Transverse colon (tissue), 4 donors: ENCODE data around the gene DUSP14. TPM values are rescaled to one million over a fixed set of nuclear protein-coding genes. Genes with fewer than 3 reads are reported as not detected.
"Not testable (repeated sequence)": the region's sequence is repeated elsewhere in the genome, so short reads cannot be mapped to it uniquely, and the experiment has no call there.

Experiments
- DNase-seq: peaks from one replicate; pipeline ENCODE4 v3.0.0-alpha.2; 2019
- H3K27ac ChIP-seq, 4 donors: fragments of 200-600 bp; sonication (generic); 2 replicates each; pipeline ENCODE4 v1.5.1; 2016 to 2018; ENCODE audit warnings: inconsistent platforms in 4 of 4
- H3K27me3 ChIP-seq: fragments of 200-600 bp; sonication (generic); 2 replicates; pipeline ENCODE4 v1.5.1; 2017; ENCODE audit warnings: inconsistent platforms
- H3K36me3 ChIP-seq, 4 donors: fragments of 200-600 bp; sonication (generic); 2 replicates each; pipeline ENCODE4 v1.5.1; 2017 to 2019; ENCODE audit warnings: inconsistent platforms in 4 of 4
- H3K4me1 ChIP-seq, 4 donors: fragments of 200-600 bp; sonication (generic); 2 replicates each; pipeline ENCODE4 v1.5.1; 2017 to 2020; ENCODE audit warnings: inconsistent platforms in 4 of 4
- H3K4me3 ChIP-seq, 4 donors: fragments of 200-600 bp; sonication (generic); 1 replicate in 1 of 4; 2 replicates in 3 of 4; pipeline versions ENCODE4 v1.5.1 to v1.6.1; 2017 to 2019; ENCODE audit warnings: inconsistent platforms in 4 of 4
- H3K9me3 ChIP-seq, 2 donors: fragments of 200-600 bp; sonication (generic); 2 replicates each; pipeline ENCODE4 v1.5.1; 2017 to 2019; ENCODE audit warnings: inconsistent platforms in 2 of 2
- CTCF ChIP-seq, 5 experiments: fragments of 200-600 bp in 3 of 5; fragments of 450-650 bp in 2 of 5; sonication (generic) in 3 of 5; IDR thresholded peaks; 1 replicate in 2 of 5; 2 replicates in 3 of 5; pipeline ENCODE4 v1.5.1; 2016 to 2017; ENCODE audit warnings: antibody characterized with exemption in 5 of 5, inconsistent platforms in 3 of 5, mild to moderate bottlenecking in 2 of 5, moderate library complexity in 1 of 5
- EP300 ChIP-seq: sonication (generic); formaldehyde crosslinking; IDR thresholded peaks from one replicate; pipeline ENCODE4 v1.6.1; 2017; ENCODE audit warnings: antibody characterized with exemption, low read depth
- POLR2A ChIP-seq: fragments of 450-650 bp; IDR thresholded peaks from one replicate; pipeline ENCODE4 v1.6.1; 2016; ENCODE audit warnings: antibody characterized with exemption, mild to moderate bottlenecking, moderate library complexity
- POLR2AphosphoS5 ChIP-seq, 3 donors: sonication (generic); formaldehyde crosslinking; IDR thresholded peaks; one replicate each; pipeline ENCODE4 v1.6.1; 2016; ENCODE audit warnings: antibody characterized with exemption in 3 of 3
- WGBS, 2 donors: methylation state at CpG; one replicate each; pipeline ENCODE4 v1.1.5; 2018; ENCODE audit warnings: low coverage in 1 of 2; 5-methylcytosine and 5-hydroxymethylcytosine counted together
- in situ Hi-C, 4 donors: fragments of 200-750 bp; cut with MboI; loops; one replicate each; pipeline versions ENCODE4 v1.15.0 to v1.15.1; 2017; ENCODE audit warnings: low sequenced_read_pairs in 3 of 4, low pct_ligation_motif_present in 1 of 4, low pct_unique_long_range_greater_than_20kb in 1 of 4
- intact Hi-C: fragments of 100-400 bp; cut with DNase I; formaldehyde crosslinking; loops from one replicate; pipeline ENCODE4 v1.15.1; 2023; ENCODE audit warnings: low total_unique reads
- total RNA-seq, 4 donors: library from RNA; depleted of rRNA; stranded (reverse); fragments of >200 nt; gene quantifications; one replicate each; pipeline ENCODE4 v1.1.0, GENCODE V29; 2016

DUSP14 gene
- total RNA-seq: 1 to 10 TPM; 1.6 to 3.8 (median 2.8) TPM

- no peak for TF ChIP-seq CTCF (IDR thresholded peaks at IDR 0.05)
- peak; percentile 22 to 66 (median 64) for TF ChIP-seq POLR2AphosphoS5 (IDR thresholded peaks at IDR 0.05)
- TF ChIP-seq EP300: no peak
- TF ChIP-seq POLR2A: peak; percentile 43
- Histone ChIP-seq H3K9me3 (no peaks in the 10 kb centered on the region), H3K4me3 (peak within 1 kb of the TSS; percentile 60 to 85 (median 72)), H3K36me3 (no peaks in the 10 kb centered on the region), H3K4me1 (peaks cover 0 to 32% (median 23%) of the 10 kb centered on the region in 4 donors), H3K27ac (peak within 1 kb of the TSS; percentile 85 to 94 (median 88)), H3K27me3 (no peaks in the 10 kb centered on the region)
- DNase-seq: peak; percentile 81
- WGBS, 2 donors: 3% methylated on average over 30 of the region's 100 CpGs; no CpG with 5 or more reads in 1 of the 2 donors
- in situ Hi-C loops: no loop called here
- intact Hi-C loops: no loop called here
These were observed at the start of gene DUSP14 for GRCh38 chr17:37489197-37490001. Gene DUSP14, plus strand, starts transcription at chr17:37489891. Its CDS starts 22,382 bp downstream, at chr17:37512273.

- no peak for TF ChIP-seq EP300
- TF ChIP-seq POLR2AphosphoS5 (IDR thresholded peaks at IDR 0.05): no peak
- TF ChIP-seq CTCF (IDR thresholded peaks at IDR 0.05): no peak
- no peak for TF ChIP-seq POLR2A
- H3K27me3 ChIP-seq: no peaks in the 10 kb centered on the region
- intact Hi-C loops (no loop called here), in situ Hi-C loops (no loop called here)
- no peaks in the 10 kb centered on the region for H3K4me1 ChIP-seq
- peaks cover 0 to 52% (median 22%) of the 10 kb centered on the region in 4 donors for H3K36me3 ChIP-seq
- no peak for DNase-seq
- H3K27ac ChIP-seq: no peak overlapping the region
- no peak overlapping the region for H3K4me3 ChIP-seq
- H3K9me3 ChIP-seq: no peaks in the 10 kb centered on the region
- WGBS, 2 donors: 100% methylated on average over 1 to 2 of the region's 2 CpGs
These were observed 49.3 kb upstream of the DUSP14 start for GRCh38 chr17:37440424-37440823.

- peaks cover 0 to 52% (median 26%) of the 10 kb centered on the region in 4 donors for H3K36me3 ChIP-seq
- H3K9me3 ChIP-seq, in situ Hi-C loops, H3K27ac ChIP-seq, DNase-seq, H3K4me1 ChIP-seq, intact Hi-C loops, H3K27me3 ChIP-seq, H3K4me3 ChIP-seq: not testable (repeated sequence)
- WGBS, 2 donors: 82 to 86% methylated on average over 6 to 12 of the region's 12 CpGs
These were observed 48.2 kb upstream of the DUSP14 start for GRCh38 chr17:37441369-37442014.

- in situ Hi-C loops: no loop called here
- Histone ChIP-seq H3K4me1 (no peaks in the 10 kb centered on the region), H3K27me3 (no peaks in the 10 kb centered on the region), H3K27ac (no peak overlapping the region), H3K4me3 (no peak overlapping the region), H3K36me3 (peaks cover 0 to 50% (median 22%) of the 10 kb centered on the region in 4 donors), H3K9me3 (no peaks in the 10 kb centered on the region)
- no peak for DNase-seq
- TF ChIP-seq POLR2A (no peak), EP300 (no peak), POLR2AphosphoS5 (IDR thresholded peaks at IDR 0.05) (no peak), CTCF (IDR thresholded peaks at IDR 0.05) (no peak)
- intact Hi-C loops: no loop called here
- 96 to 100% methylated on average over 2 to 4 of the region's 4 CpGs for WGBS, 2 donors
These were observed 43.7 kb upstream of the DUSP14 start for GRCh38 chr17:37446027-37446426.
